Testis (tissue), 3 donors: ENCODE results near the gene UBA52. TPM values are rescaled to one million over a fixed set of nuclear protein-coding genes. Genes with fewer than 3 reads are reported as not detected.
"Not testable (repeated sequence)": the region's sequence is repeated elsewhere in the genome, so short reads cannot be mapped to it uniquely, and the experiment has no call there.

Experiments used
- DNase-seq: peaks from one replicate; pipeline ENCODE4 v3.0.0-alpha.2; 2019
- H3K27ac ChIP-seq, 2 donors: fragments of 200-600 bp; sonication (generic); one replicate each; pipeline ENCODE4 v1.5.1; 2019
- H3K27me3 ChIP-seq: fragments of 200-600 bp; sonication (generic); one replicate; pipeline ENCODE4 v1.5.1; 2019
- H3K36me3 ChIP-seq: fragments of 200-600 bp; sonication (generic); one replicate; pipeline ENCODE4 v1.5.1; 2017; ENCODE audit warnings: low read depth; ENCODE audit errors: missing control alignments
- H3K4me1 ChIP-seq: fragments of 200-600 bp; sonication (generic); one replicate; pipeline ENCODE4 v1.5.1; 2019
- H3K4me3 ChIP-seq, 2 donors: fragments of 200-600 bp; sonication (generic); one replicate each; pipeline ENCODE4 v1.5.1; 2017 to 2019
- H3K9me3 ChIP-seq: fragments of 200-600 bp; sonication (generic); one replicate; pipeline ENCODE4 v1.5.1; 2017
- CTCF ChIP-seq, 3 experiments: fragments of 450-650 bp in 2 of 3; fragments of 200-600 bp in 1 of 3; sonication (generic) in 1 of 3; IDR thresholded peaks; one replicate each; pipeline ENCODE4 v1.5.1; 2016 to 2019; ENCODE audit warnings: antibody characterized with exemption in 3 of 3, mild to moderate bottlenecking in 2 of 3, moderate library complexity in 1 of 3
- POLR2A ChIP-seq: fragments of 450-650 bp; IDR thresholded peaks from one replicate; pipeline ENCODE4 v1.6.1; 2017; ENCODE audit warnings: antibody characterized with exemption, mild to moderate bottlenecking, moderate library complexity
- WGBS, 2 donors: methylation state at CpG; one replicate each; pipeline ENCODE4 v1.1.5; 2018; 5-methylcytosine and 5-hydroxymethylcytosine counted together
- intact Hi-C: fragments of 100-400 bp; cut with DNase I; formaldehyde crosslinking; loops from one replicate; pipeline ENCODE4 v1.15.1; 2023; ENCODE audit warnings: low total_unique reads
- polyA plus RNA-seq: library from polyadenylated mRNA; stranded (reverse); fragments of 350-450 nt; fragmentation: Illumina TruSeq; extraction: RNeasy Lipid Tissue Mini Kit (QIAGEN cat#74804); gene quantifications from one replicate; pipeline ENCODE4 v1.2.3, GENCODE V29; 2014; ENCODE audit warnings: low read depth, low replicate concordance; ENCODE audit not compliant: insufficient read depth
- total RNA-seq, 2 donors: library from RNA; depleted of rRNA; stranded (reverse); fragments of >200 nt; gene quantifications; one replicate each; pipeline ENCODE4 v1.2.3, GENCODE V29; 2016

Gene UBA52
- total and polyA plus RNA-seq, 3 donors from 2014 or later, result 475 to 1,038 (median 508) TPM

GRCh38 chr19:18589380-18590272 is 18.0 kb downstream of the UBA52 start:
- DNase-seq, result peak; percentile 71
- peak overlapping the region; percentile 35 to 76 for H3K27ac ChIP-seq
- 15 to 19% methylated on average over 29 to 52 of the region's 52 CpGs for WGBS, 2 donors
- intact Hi-C loops, result loop anchor here (10.0 kb wide), 2 partner anchors 95 to 255 kb away; partner anchors contain the start of gene CRTC1
- H3K4me3 ChIP-seq, result peak overlapping the region; percentile 74 to 75
- TF ChIP-seq POLR2A, result no peak
- TF ChIP-seq CTCF (IDR thresholded peaks at IDR 0.05), result peak in 2 of 3 experiments; percentile 10 to 20
- no peaks in the 10 kb centered on the region for H3K27me3 ChIP-seq
- H3K9me3 ChIP-seq, result no peaks in the 10 kb centered on the region
- peaks cover 20% of the 10 kb centered on the region for H3K4me1 ChIP-seq
- H3K36me3 ChIP-seq, result no peaks in the 10 kb centered on the region

GRCh38 chr19:18590273-18591272 is 18.9 kb downstream of the UBA52 start:
- H3K4me3 ChIP-seq, result no peak overlapping the region

DNA sequence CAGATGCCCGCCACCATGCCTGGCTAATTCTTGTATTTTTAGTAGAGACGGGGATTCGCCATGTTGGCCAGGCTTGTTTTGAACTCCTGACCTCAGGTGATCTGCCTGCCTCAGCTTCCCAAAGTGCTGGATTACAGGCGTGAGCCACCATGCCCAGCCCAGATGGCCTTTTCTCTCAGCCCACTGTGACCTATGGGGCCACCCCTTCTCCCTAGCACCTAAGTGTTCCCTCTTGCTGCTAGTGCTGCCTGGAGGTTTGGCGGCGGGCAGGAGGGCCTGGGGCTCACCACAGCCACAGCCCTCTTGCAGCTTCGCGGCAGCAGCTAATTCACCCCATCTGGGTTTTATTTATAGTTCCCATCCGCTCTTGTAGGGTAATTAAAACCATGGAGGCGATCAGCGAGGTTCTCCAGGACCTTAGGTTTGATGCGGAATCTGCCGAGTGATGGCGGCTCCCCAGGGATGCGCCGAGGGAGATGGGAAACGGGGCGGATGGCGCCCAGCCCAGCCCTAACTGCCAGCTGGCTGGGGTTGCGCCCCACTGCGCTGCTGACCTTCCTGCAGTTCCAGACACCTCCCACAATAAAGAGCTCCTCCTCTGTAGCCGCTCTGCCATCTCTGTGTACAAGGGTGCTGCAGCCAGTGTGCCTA is 20.2 kb downstream of the UBA52 start:
- no peaks in the 10 kb centered on the region for H3K27me3 ChIP-seq
- no peak for DNase-seq
- peaks cover 26% of the 10 kb centered on the region for H3K4me1 ChIP-seq
- no peaks in the 10 kb centered on the region for H3K36me3 ChIP-seq
- no peak overlapping the region for H3K27ac ChIP-seq
- H3K4me3 ChIP-seq, result no peak overlapping the region
- TF ChIP-seq POLR2A, result no peak
- TF ChIP-seq CTCF (IDR thresholded peaks at IDR 0.05), result no peak
- intact Hi-C loops, result loop anchor here (10.0 kb wide), 2 partner anchors 93 to 253 kb away; partner anchors contain the start of gene CRTC1
- WGBS, 2 donors, result 91 to 95% methylated on average over 11 to 22 of the region's 22 CpGs
- no peaks in the 10 kb centered on the region for H3K9me3 ChIP-seq

More at GRCh38 chr19:18590273-18591272, 18.9 kb downstream of the UBA52 start:
- Histone ChIP-seq H3K27me3 (no peaks in the 10 kb centered on the region), H3K4me1 (peaks cover 26% of the 10 kb centered on the region), H3K36me3 (no peaks in the 10 kb centered on the region), H3K9me3 (no peaks in the 10 kb centered on the region), H3K27ac (no peak overlapping the region)
- peak in 1 of 3 experiments; percentile 6 for TF ChIP-seq CTCF (IDR thresholded peaks at IDR 0.05)
- TF ChIP-seq POLR2A, result no peak
- DNase-seq, result peak; percentile 59
- intact Hi-C loops, result loop anchor here (10.0 kb wide), 2 partner anchors 94 to 254 kb away; partner anchors contain the start of gene CRTC1
- 56 to 62% methylated on average over 34 to 40 of the region's 40 CpGs for WGBS, 2 donors

- DNase-seq, H3K36me3 ChIP-seq, H3K27me3 ChIP-seq, H3K4me3 ChIP-seq, H3K27ac ChIP-seq, H3K9me3 ChIP-seq: not testable (repeated sequence)
- intact Hi-C loops, result loop anchor here (10.0 kb wide), 2 partner anchors 92 to 252 kb away; partner anchors contain the start of gene CRTC1
- 67 to 91% methylated on average over 5 of the region's 5 CpGs for WGBS, 2 donors
- H3K4me1 ChIP-seq, result peaks cover 25% of the 10 kb centered on the region
Measured at GRCh38 chr19:18592732-18593131, 21.1 kb downstream of the UBA52 start.
